ENCODE results near the gene ZBTB47.

Gene ZBTB47

DNA sequence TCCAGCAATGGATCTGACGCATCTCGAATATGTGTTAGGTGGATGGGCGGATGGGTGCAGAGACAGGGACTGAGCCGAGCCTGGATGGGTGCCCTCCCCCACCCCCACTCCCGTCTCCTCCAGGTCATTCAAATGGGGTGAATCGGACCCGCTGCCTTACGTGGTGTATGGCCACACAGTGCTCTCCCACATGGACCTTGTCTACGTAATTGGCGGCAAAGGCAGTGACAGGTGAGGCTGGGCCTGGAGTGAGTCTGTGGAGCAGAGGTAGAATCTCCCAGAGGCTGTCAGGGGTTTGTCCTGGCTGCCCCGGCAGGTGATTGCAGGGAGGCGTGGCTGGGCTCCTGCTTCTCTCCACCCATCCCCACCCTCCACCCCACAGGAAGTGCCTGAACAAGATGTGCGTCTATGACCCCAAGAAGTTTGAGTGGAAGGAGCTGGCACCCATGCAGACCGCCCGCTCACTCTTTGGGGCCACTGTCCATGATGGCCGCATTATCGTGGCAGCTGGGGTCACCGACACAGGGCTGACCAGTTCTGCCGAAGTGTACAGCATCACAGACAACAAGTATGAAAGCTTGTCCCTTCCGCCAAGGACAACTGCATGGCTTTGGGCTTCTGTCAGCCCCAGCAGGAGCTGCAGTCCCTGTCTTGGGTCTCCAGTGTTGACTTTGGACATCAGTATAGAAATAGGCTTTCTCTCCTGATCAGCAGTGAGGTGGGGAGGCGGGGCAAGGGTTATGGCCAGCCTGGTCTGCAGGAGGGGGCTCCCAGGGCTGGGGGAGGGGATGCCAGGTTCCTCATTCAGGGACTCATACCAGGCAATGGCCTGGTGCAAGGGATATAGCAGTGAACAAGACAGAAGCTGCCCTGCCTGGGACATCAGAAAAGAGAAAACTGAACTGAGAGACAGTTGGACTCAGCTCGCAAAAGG is 35.3 kb downstream of the ZBTB47 start:
- no peaks in the 10 kb centered on the region for H3K9me3 ChIP-seq
- TF ChIP-seq, protein P1, sequence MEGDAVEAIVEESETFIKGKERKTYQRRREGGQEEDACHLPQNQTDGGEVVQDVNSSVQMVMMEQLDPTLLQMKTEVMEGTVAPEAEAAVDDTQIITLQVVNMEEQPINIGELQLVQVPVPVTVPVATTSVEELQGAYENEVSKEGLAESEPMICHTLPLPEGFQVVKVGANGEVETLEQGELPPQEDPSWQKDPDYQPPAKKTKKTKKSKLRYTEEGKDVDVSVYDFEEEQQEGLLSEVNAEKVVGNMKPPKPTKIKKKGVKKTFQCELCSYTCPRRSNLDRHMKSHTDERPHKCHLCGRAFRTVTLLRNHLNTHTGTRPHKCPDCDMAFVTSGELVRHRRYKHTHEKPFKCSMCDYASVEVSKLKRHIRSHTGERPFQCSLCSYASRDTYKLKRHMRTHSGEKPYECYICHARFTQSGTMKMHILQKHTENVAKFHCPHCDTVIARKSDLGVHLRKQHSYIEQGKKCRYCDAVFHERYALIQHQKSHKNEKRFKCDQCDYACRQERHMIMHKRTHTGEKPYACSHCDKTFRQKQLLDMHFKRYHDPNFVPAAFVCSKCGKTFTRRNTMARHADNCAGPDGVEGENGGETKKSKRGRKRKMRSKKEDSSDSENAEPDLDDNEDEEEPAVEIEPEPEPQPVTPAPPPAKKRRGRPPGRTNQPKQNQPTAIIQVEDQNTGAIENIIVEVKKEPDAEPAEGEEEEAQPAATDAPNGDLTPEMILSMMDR (IDR thresholded peaks at IDR 0.05), result no peak
- H3K27me3 ChIP-seq, result peaks cover 0 to 3% of the 10 kb centered on the region in 2 donors
- no peak overlapping the region for H3K4me3 ChIP-seq
- no peaks in the 10 kb centered on the region for H3K36me3 ChIP-seq
- DNase-seq, result peak in 1 of 2 donors; percentile 53
- no peak overlapping the region for H3K27ac ChIP-seq
- H3K4me1 ChIP-seq, result peaks cover 0 to 25% (median 22%) of the 10 kb centered on the region in 4 donors
- intact Hi-C loops (cut with DNase I; ENCODE audit: low total_unique reads), result no loop called here

DNA sequence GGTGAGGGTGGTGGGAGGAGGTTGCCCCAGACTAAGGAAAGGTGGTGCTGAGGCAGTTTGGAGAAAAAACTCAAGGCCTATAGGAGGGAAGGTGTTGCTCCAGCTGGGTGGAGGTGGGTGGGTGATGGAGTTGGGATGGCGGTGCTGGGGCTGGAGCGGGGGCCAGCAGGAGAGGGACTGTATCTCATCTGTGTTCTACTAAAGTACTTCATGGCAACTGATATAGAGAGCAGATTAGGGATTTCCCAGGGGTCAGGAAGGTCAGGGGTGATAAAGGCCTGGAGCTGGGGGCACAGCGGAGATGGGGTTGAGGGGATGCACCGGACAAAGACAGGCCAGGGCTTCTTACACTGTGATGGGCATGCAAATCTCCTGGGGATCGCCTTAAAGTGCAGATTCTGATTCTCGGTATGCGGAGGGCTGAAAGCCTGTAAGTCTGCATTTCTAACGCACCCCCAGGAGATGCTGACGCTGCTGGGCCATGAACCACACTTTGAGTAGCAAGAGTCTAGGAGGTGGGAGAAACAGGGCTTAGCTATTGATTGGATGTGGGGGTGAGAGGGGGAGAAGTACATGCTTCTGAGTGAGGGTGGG is 36.0 kb downstream of the ZBTB47 start:
- Histone ChIP-seq H3K4me3 (no peak overlapping the region), H3K27me3 (peaks cover 0 to 3% of the 10 kb centered on the region in 2 donors), H3K9me3 (no peaks in the 10 kb centered on the region), H3K36me3 (no peaks in the 10 kb centered on the region), H3K27ac (no peak overlapping the region), H3K4me1 (peaks cover 0 to 19% (median 18%) of the 10 kb centered on the region in 4 donors)
- TF ChIP-seq, protein P1 (IDR thresholded peaks at IDR 0.05), result no peak
- intact Hi-C loops (cut with DNase I; ENCODE audit: low total_unique reads), result loop anchor here (10.0 kb wide), 1 partner anchor 415 kb away; the partner anchor contains the start of gene POMGNT2
- DNase-seq, result peak in 1 of 2 donors; percentile 31

DNA sequence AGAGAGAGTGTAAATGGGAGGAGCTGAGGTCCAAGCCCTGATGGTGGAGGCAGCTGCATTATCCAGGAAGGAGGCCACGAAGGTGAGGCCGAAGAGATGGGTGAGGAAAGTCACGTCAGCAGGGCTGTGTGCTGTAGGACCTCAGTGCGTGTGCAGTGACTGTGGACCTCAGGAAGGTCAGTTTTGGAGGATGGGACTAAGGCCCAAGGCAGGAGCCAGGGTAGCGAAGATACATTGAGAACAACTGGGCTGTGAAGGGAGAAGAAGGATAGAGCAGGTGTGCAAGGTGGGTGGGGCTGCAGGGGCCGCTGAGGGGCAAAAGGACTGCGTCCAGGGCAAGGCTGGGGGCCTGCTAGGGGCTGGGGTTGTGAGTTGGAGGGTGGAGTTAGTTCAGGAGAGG is 36.7 kb downstream of the ZBTB47 start:
- DNase-seq, result peak in 1 of 2 donors; percentile 29

DNA sequence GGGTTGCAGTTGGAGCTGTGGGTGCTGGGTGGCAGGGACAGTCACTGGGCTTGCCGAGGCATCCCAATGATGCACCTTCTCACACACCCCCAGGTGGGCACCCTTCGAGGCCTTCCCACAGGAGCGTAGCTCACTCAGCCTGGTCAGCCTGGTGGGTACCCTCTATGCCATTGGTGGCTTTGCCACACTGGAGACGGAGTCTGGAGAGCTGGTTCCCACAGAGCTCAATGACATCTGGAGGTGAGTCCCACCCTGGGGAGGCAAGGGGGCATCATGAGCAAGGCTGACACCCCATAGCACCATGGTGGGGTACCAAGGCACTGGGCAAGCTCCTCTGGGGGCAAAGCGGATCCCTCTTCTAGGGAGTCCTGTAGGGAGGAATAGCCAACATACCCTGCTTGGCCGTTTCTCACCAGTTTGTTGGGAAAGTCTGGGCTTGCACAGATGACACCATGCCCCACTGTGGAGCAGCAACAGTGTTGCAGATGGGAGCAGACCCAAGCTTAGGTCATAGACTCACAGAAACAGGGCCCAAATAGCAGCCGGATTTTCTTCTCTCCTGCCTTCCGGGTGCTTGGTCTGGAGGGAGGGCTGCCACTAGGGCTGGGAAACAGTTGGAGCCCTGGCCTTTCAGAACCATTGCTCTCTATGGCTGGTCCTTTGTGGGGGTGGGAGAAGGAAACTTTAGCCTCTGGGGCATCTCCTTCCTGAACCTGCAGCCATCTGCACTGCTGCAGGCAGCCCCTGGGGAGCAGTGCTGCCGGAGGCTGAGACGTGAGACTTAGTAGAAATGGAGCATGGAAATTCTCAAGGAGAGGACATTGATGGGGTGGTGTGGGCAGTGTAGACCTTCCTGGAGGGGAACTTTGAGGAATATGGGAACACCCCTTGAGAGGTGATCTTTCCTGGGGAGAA is 37.5 kb downstream of the ZBTB47 start:
- intact Hi-C loops (cut with DNase I; ENCODE audit: low total_unique reads), result loop anchor here (10.0 kb wide), 1 partner anchor 414 kb away; the partner anchor contains the start of gene POMGNT2
- TF ChIP-seq, protein P1 (IDR thresholded peaks at IDR 0.05), result no peak
- H3K9me3 ChIP-seq, result no peaks in the 10 kb centered on the region
- peaks cover 0 to 4% (median 3%) of the 10 kb centered on the region in 4 donors for H3K4me1 ChIP-seq
- H3K36me3 ChIP-seq, result no peaks in the 10 kb centered on the region
- H3K4me3 ChIP-seq, result no peak overlapping the region
- peaks cover 0 to 3% of the 10 kb centered on the region in 2 donors for H3K27me3 ChIP-seq
- no peak overlapping the region for H3K27ac ChIP-seq
- peak; percentile 5 to 43 for DNase-seq

More for the DNA sequence above, 36.7 kb downstream of the ZBTB47 start:
- no peaks in the 10 kb centered on the region for H3K9me3 ChIP-seq
- peaks cover 0 to 3% of the 10 kb centered on the region in 2 donors for H3K27me3 ChIP-seq
- H3K4me1 ChIP-seq, result peaks cover 0 to 12% (median 11%) of the 10 kb centered on the region in 4 donors
- H3K4me3 ChIP-seq, result no peak overlapping the region
- TF ChIP-seq, protein P1 (IDR thresholded peaks at IDR 0.05), result no peak
- intact Hi-C loops (cut with DNase I; ENCODE audit: low total_unique reads), result loop anchor here (10.0 kb wide), 1 partner anchor 415 kb away; the partner anchor contains the start of gene POMGNT2
- H3K36me3 ChIP-seq, result no peaks in the 10 kb centered on the region
- H3K27ac ChIP-seq, result no peak overlapping the region
